NCI-H2107 (cell line): Measurements from ENCODE around the gene DDX1.
"Not testable (repeated sequence)": the region's sequence is repeated elsewhere in the genome, so short reads cannot be mapped to it uniquely, and the experiment has no call there.

Experiments
- DNase-seq: peaks from one replicate; lab custom pipeline; 2025; lab: John Stamatoyannopoulos, UW

Gene DDX1

GRCh38 chr2:15595936-15596335, 4.3 kb downstream of the DDX1 start:
- DNase-seq = no peak

DNA sequence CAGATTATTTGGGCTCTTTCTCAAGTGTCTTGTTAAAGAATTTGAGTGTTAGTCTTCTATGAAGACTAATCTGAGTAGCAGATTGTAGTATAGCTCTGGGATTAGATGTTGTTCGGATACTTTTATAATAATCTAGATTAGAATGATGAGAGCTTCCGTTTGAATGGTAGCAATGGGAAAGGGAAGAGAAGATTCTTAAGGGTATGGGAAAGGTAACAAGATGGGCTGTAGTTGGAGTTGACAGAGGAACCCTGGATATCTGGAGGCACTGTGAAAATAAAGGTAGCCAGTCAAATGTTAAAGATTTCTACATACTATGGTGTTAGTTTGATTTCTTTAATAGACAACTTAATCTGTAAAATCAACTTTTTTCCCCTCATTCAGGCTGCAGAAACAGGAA, 4.7 kb downstream of the DDX1 start:
- no peak for DNase-seq

DNA sequence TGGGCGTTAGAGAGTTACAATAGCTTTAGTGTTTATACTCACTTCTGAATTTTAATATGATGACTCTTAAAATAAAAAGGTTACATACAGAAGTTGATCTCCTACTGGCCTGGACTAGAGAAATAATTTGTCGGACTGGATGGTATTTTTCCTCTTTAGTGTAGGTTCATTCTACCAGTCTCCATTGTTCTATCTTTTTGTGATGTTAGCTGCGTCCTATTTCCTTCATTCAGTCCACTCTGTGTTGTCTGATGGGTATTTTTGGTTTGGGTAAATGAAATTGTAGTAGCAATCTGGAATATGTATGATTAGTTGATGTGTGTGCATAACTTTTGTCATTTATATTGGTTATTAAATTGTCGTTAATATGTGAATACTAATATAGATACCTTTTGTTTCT, 5.3 kb downstream of the DDX1 start:
- DNase-seq = no peak

GRCh38 chr2:15599994-15600393, 8.3 kb downstream of the DDX1 start:
- DNase-seq = no peak

- DNase-seq = no peak
Measured at GRCh38 chr2:15601681-15602080, 10.0 kb downstream of the DDX1 start.

DNA sequence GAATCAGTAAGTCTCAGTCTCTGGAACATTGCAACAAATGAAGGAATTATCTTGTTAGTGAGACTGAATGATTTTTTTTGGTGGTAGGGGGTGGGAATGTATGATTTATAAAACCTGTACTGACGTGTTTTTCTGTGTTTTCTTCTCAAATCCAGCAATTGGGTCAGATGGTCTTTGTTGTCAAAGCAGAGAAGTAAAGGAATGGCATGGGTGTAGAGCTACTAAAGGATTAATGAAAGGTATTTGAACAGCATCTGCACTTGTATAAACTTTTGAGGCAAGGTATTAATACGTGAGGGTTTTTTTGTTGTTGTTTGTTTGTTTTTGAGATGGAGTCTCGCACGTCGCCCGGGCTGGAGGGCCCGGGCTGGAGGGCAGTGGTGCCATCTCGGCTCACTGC, 10.7 kb downstream of the DDX1 start:
- DNase-seq = no peak

DNA sequence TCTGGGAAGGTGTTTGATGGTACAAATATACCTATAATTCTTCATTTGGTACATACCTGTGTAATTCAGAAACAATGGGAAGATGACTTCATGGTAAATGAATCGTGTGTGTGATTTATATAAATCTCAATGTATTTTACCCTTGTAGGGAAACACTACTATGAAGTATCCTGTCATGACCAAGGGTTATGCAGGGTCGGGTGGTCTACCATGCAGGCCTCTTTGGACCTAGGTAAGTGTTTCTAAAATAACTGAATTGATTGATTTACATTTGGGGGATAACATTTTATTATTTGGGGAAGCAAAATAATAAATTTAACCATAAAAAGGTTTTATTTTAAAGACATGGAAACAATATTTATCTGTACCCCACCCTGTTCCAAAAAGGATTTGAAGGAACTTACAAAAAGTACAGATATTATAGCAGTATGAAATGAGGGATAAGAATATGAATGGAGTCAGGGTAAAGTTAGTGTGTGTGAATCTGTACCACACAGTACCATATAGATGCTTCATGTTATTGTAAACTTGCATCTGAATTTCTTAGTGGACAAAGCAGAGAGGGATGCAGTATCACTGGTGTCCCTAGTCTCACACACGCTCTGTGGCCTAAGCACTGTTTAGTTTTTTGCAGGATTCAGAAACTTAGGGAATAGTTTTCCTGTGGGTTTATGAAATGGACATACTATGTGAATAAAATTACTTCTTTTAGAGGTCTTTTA, 11.5 kb downstream of the DDX1 start:
- no peak for DNase-seq

- no peak for DNase-seq
Measured at GRCh38 chr2:15603948-15604347, 12.3 kb downstream of the DDX1 start.

GRCh38 chr2:15605721-15606120, 14.1 kb downstream of the DDX1 start:
- DNase-seq = no peak

DNA sequence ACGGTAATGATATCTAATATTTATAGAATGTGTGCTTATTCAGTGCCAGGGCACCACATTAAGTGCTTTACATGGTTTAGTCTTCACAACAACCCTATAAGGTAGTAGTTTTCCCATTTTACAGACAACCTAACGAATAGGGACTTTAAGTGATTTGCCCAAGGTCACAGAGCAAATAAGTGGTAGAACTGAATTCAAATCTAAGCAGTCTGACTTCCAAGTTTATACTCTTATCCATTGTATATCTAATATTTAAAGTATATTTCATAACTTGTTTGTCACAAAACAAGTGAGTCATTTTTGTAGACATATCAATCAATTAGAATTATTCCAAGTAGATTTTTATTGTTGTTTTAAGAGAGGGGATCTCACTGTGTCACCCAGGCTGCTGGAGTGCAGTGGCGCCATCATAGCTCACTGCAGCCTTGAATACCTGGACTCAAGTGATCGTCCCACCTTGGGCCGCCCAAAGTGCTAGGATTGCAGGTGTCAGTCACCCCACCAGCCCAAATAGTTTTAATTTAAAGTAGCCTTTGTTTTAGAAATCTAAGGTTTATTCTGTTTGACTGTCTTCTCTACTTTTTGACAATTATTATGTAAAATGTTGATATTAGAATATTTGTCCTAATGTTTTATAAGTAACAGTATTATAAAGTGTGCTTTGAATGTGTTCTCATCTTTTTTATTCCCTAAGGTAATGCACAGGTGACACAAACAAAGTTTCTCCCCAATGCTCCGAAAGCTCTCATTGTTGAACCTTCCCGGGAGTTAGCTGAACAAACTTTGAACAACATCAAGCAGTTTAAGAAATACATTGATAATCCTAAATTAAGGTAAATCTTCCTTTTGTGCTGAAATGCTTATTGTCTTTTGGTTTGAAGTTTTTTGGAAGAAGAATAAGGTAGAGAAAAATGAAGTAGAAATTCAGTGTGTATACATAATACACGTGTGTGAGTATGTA, 15.1 kb downstream of the DDX1 start:
- no peak for DNase-seq

DNA sequence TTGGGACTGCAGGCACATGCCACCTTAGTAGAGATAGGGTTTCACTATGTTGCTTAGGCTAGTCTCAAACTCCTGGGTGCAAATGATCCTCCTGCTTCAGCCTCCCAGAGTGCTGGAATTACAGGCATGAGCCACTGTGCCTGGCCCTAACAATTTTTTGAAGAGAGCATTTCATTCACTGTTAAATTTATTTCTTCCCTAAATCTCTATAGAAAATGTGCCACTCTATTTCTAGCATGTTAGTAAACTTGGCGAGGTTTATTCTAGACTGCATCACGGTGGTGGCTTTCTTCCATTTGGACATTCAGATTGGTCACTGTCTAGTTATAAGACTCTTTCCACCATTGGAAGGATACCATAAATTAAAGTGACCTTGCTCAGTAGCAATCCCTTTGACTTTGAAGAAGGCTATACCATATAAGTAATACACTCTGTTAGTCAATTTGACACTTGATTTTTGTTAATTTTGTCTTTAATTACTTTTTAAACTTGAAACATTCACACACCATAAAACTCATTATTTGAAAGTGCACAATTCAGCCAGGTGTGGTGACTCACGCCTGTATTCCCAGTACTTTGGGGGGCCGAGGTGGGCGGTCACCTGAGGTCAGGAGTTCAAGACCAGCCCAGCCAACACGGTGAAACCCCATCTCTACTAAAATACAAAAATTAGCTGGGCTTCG, 16.2 kb downstream of the DDX1 start:
- DNase-seq = no peak

DNA sequence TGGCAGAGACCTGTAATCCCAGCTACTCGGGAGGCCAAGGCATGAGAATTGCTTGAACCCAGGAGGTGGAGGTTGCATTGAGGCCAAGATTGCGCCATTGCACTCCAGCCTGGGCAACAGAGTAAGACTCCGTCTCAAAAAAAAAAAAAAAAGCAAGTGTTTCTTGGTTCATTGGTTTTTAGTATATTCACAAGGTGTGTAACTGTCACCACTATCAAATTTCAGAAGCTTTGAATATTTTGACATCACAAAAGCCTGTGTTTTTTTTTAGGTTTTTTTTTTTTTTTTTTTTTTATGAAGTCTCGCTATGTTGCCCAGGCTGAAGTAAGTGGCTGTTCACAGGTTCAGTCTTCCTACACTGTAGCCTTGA, 16.7 kb downstream of the DDX1 start:
- no peak for DNase-seq

DNA sequence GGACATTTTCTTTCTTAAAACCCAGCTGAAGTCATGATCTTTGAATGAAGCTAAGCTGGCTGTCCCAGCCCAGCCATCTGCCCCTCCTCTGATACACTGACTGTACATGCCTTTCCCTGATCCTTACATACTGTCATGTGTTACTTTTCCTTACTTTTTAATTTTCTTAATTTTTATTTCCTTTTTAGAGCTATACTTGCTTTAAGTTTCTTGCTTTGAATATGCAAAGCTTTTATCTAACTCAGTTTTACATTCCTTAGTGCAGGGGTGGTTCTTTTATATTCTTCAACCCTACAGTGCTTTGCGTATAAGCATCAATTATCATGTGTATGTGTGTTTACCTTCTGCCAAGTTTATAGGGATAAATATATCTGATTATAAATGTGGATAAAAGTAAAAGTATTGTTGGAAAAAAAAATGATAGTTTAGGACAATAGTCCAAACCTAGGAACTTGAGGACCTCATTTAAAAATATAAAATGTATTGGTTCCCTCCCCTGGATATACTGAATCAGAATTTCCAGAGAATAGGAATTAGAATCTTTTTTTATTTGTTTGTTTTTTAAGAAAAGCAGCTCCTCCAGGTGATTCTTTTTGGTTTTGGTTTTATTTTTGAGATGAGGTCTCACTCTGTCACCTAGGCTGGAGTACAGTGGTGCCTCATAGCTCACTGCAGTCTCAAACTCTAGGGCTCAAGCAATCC, 17.8 kb downstream of the DDX1 start:
- DNase-seq = no peak

GRCh38 chr2:15610430-15610952, 18.8 kb downstream of the DDX1 start:
- DNase-seq = no peak

DNA sequence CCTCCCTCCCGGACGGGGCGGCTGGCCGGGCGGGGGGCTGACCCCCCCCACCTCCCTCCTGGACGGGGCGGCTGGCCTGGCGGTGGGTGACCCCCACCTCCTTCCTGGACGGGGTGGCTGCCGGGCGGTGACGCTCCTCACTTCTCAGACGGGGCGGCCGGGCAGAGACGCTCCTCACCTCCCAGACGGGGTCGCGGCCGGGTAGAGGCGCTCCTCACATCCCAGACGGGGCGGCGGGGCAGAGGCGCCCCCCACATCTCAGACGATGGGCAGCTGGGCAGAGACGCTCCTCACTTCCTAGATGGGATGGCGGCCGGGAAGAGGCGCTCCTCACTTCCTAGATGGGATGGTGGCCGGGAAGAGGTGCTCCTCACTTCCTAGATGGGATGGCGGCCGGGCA, 20.4 kb downstream of the DDX1 start:
- DNase-seq = not testable (repeated sequence)

DNA sequence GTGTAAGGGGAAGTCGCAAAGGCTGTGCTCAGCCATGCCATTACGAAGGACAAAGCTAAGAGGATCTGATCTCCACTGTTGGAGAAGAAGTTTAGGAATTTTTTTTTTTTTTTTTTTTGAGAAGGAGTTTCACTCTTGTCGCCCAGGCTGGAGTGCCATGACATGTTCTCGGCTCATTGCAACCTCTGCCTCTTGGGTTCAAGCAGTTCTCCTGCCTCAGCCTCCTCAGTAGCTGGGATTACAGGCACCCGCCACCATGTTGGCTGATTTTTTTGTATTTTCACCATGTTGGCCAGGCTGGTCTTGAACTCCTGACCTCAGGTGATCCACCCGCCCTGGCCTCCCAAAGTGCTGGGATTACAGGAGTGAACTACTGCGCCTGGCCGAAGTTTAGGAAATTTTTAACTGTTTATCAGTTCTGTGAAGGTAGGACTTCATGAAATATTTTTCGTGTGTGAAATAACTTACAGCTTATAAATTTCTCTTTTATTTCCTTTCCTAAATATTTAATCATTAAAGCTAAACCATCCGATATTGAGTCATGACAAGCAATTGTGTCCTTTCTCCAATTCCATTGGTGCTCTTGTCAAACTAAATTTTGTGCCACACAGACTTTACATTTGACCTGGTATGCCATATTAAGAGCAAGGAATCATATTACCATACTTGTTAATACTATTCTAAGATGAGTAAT, 22.2 kb downstream of the DDX1 start:
- no peak for DNase-seq

DNA sequence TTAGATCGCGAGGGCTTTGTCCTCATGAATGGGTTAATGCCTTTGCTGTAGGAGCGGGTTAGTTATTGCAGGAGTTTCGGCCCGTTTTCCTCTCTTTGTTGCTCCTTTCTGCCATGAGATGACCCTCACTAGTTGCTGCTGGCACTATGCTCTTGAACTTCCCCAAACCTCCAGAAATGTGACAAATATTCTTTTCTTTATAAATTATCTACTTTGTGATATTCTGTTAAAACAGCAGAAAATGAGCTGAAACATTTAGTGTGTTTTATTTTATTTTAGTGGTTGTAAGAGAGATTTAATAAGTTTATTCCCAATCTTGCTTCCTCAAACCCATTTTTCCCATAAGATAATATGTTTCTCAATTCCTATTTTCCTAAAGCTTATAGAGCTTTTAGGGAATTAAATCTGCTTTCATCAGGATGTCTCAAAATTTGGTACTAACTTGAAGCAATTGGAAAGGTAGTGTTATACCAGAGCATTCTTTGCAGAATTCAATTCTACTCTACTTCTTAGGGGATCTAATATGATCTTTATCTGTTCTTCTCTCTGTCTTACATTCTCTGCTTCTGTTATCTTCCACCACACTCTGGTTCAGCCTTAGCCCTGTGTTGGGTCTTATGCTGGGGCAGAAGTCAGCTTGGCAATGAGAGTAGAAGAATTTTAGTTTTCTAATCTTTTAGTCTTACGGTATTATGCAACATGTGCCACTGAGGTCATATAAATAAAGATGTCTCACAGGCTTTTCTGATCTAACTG, 23.1 kb downstream of the DDX1 start:
- no peak for DNase-seq

DNA sequence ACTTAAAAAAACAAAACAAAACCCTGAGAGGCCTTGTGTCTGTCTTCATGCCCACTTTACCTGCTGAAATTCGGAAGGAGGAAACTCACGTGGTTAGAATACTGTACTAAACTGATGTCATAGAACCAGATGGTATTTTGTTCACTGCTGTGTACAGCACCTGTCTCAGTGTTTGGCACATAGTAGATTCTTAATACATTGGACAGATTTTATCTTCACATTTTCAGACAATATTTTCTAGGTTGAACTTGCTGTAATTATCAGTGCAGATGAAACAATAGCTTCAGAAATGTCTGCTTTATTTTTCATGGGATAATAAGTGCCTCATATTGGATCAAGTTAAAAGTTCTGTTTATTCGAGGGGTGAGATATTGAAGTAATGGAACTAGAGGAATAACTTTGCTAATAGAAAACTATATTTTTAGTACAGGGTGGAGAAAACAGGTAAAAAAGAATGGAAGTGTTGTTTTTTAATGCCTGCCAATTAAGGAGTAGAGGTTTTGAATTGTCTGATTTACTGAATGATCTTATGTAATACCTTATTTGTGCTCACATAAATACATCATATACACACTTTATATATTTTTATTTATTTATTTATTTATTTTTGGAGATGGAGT, 23.7 kb downstream of the DDX1 start:
- DNase-seq = no peak

- DNase-seq = no peak
Measured at GRCh38 chr2:15616429-15616828, 24.8 kb downstream of the DDX1 start.
